Activated naive CD4-positive, alpha-beta T cell treated with anti-CD3 and anti-CD28 coated beads, Interleukin-2, amount 10 ng/mL, durations not matched to agents 7 days and 5 days (primary cell): ENCODE results near the gene RAD50.
"Not testable (repeated sequence)": the region's sequence is repeated elsewhere in the genome, so short reads cannot be mapped to it uniquely, and the experiment has no call there.

ENCODE experiments used
- CTCF ChIA-PET: fragments of 350-600 bp; sonication (Branson Sonifier 250); formaldehyde crosslinking; loops from one replicate; lab custom pipeline; 2021; ENCODE audit warnings: antibody characterized with exemption; lab: Charles Lee
- DNase-seq: peaks from one replicate; pipeline ENCODE4 v3.0.0-alpha.2; 2020
- H3K27ac Mint-ChIP-seq: one replicate; pipeline ENCODE4 v1.8.0; 2021; ENCODE audit warnings: mild to moderate bottlenecking, moderate library complexity, mixed read lengths
- H3K27me3 Mint-ChIP-seq: one replicate; pipeline ENCODE4 v1.8.0; 2021; ENCODE audit warnings: mild to moderate bottlenecking, mixed read lengths
- H3K36me3 Mint-ChIP-seq: one replicate; pipeline ENCODE4 v1.8.0; 2021; ENCODE audit warnings: mixed read lengths
- H3K4me1 Mint-ChIP-seq: one replicate; pipeline ENCODE4 v1.8.0; 2021; ENCODE audit warnings: mixed read lengths
- H3K4me3 Mint-ChIP-seq: one replicate; pipeline ENCODE4 v1.8.0; 2021; ENCODE audit warnings: mild to moderate bottlenecking, moderate library complexity, mixed read lengths
- H3K9me3 Mint-ChIP-seq: one replicate; pipeline ENCODE4 v1.8.0; 2021; ENCODE audit warnings: mixed read lengths

RAD50 gene

GRCh38 chr5:132628814-132629213, 72.0 kb downstream of the RAD50 start:
- H3K9me3 Mint-ChIP-seq, result no peaks in the 10 kb centered on the region
- DNase-seq, result no peak
- H3K27me3 Mint-ChIP-seq, result no peaks in the 10 kb centered on the region
- CTCF ChIA-PET, result interaction anchor here (1.1 kb wide), 1 partner anchor 191 kb away, joined by 3 read pairs; no protein-coding TSS in a partner anchor
- H3K27ac Mint-ChIP-seq, result peak overlapping the region; percentile 38
- no peak overlapping the region for H3K4me3 Mint-ChIP-seq
- H3K36me3 Mint-ChIP-seq, result peaks cover 20% of the 10 kb centered on the region
- H3K4me1 Mint-ChIP-seq, result peaks cover 10% of the 10 kb centered on the region

GRCh38 chr5:132629230-132629944, 72.6 kb downstream of the RAD50 start:
- Mint-ChIP-seq H3K4me3 (no peak overlapping the region), H3K27ac (peak overlapping the region; percentile 38), H3K36me3 (peaks cover 21% of the 10 kb centered on the region), H3K4me1 (peaks cover 10% of the 10 kb centered on the region), H3K9me3 (no peaks in the 10 kb centered on the region), H3K27me3 (no peaks in the 10 kb centered on the region)
- no peak for DNase-seq
- CTCF ChIA-PET, result interaction anchor here (1.1 kb wide), 1 partner anchor 191 kb away, joined by 3 read pairs; no protein-coding TSS in a partner anchor

- not testable (repeated sequence) for DNase-seq, H3K4me3 Mint-ChIP-seq, H3K27ac Mint-ChIP-seq, H3K9me3 Mint-ChIP-seq, H3K27me3 Mint-ChIP-seq
- Mint-ChIP-seq H3K4me1 (peaks cover 34% of the 10 kb centered on the region), H3K36me3 (peaks cover 31% of the 10 kb centered on the region)
- CTCF ChIA-PET, result interaction anchor here (1.2 to 1.4 kb wide), 2 partner anchors 10 to 108 kb away, joined by 3 read pairs; no protein-coding TSS in a partner anchor
Observed at GRCh38 chr5:132633587-132633986, 76.8 kb downstream of the RAD50 start.

GRCh38 chr5:132635873-132636272, 79.1 kb downstream of the RAD50 start:
- H3K4me3 Mint-ChIP-seq, result no peak overlapping the region
- CTCF ChIA-PET, result no interaction called here
- peak overlapping the region; percentile 46 for H3K27ac Mint-ChIP-seq
- no peak for DNase-seq
- H3K4me1 Mint-ChIP-seq, result peaks cover 46% of the 10 kb centered on the region
- H3K9me3 Mint-ChIP-seq, result no peaks in the 10 kb centered on the region
- no peaks in the 10 kb centered on the region for H3K27me3 Mint-ChIP-seq
- peaks cover 45% of the 10 kb centered on the region for H3K36me3 Mint-ChIP-seq

- CTCF ChIA-PET, result no interaction called here
Observed at GRCh38 chr5:132637241-132637640, 80.5 kb downstream of the RAD50 start.

DNA sequence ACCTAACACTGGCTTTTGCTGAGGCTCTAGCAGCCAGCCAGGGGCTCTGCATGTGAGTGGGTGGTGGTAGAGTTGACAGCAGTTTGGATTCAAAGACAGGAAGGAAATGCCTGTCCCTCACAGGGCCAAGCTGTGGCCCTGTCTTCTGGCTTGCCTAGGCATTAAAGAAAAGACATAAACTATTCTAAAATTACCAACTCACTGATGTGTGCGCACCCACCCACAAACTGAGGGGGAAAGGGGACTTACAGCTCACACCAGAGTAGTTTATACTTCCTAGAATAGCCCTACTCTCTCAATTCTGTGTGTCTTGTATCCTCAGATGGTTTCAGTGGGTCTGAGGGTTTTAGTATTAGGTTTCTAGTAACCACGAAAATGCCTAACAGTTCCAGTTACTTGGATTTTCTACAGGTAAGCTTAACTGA, 82.9 kb downstream of the RAD50 start:
- H3K4me1 Mint-ChIP-seq, result peaks cover 63% of the 10 kb centered on the region
- peak; percentile 25 for DNase-seq
- H3K27ac Mint-ChIP-seq, result peak overlapping the region; percentile 70
- H3K4me3 Mint-ChIP-seq, result no peak overlapping the region
- H3K9me3 Mint-ChIP-seq, result no peaks in the 10 kb centered on the region
- no peaks in the 10 kb centered on the region for H3K27me3 Mint-ChIP-seq
- peaks cover 53% of the 10 kb centered on the region for H3K36me3 Mint-ChIP-seq
- CTCF ChIA-PET, result interaction anchor here (0.6 kb wide), 1 partner anchor 1442 kb away, joined by 3 read pairs; no protein-coding TSS in a partner anchor

More at GRCh38 chr5:132637241-132637640, 80.5 kb downstream of the RAD50 start:
- Mint-ChIP-seq H3K27ac (no peak overlapping the region), H3K4me1 (peaks cover 56% of the 10 kb centered on the region), H3K36me3 (peaks cover 46% of the 10 kb centered on the region), H3K9me3 (no peaks in the 10 kb centered on the region), H3K4me3 (no peak overlapping the region), H3K27me3 (no peaks in the 10 kb centered on the region)
- no peak for DNase-seq

DNA sequence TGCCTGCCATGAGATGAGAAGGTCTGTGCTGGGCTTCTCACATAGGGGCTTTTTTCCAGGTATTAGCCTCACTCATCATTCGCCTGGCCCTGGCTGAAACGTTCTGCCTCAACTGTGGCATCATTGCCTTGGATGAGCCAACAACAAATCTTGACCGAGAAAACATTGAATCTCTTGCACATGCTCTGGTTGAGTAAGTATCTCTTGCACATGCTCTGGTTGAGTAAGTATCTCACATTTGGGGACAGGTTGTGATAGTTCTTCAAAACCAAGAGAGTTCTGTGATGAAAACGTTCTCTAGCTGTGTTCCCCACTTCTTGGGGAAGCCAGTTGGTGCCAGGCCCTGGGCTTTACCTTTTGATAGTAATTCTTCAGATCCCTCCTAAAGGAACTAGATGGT, 83.8 kb downstream of the RAD50 start:
- Mint-ChIP-seq H3K4me3 (no peak overlapping the region), H3K9me3 (no peaks in the 10 kb centered on the region), H3K27me3 (no peaks in the 10 kb centered on the region), H3K27ac (no peak overlapping the region), H3K4me1 (peaks cover 58% of the 10 kb centered on the region), H3K36me3 (peaks cover 56% of the 10 kb centered on the region)
- DNase-seq, result no peak
- CTCF ChIA-PET, result interaction anchor here (0.6 to 1.8 kb wide), 3 partner anchors 142 to 1442 kb away, joined by 3 to 4 read pairs (median 3); no protein-coding TSS in a partner anchor

GRCh38 chr5:132641241-132641723, 84.5 kb downstream of the RAD50 start:
- Mint-ChIP-seq H3K27ac (peak overlapping the region; percentile 6), H3K36me3 (peaks cover 55% of the 10 kb centered on the region), H3K4me1 (peaks cover 51% of the 10 kb centered on the region), H3K9me3 (no peaks in the 10 kb centered on the region), H3K27me3 (no peaks in the 10 kb centered on the region), H3K4me3 (no peak overlapping the region)
- CTCF ChIA-PET, result interaction anchor here (0.8 to 1.8 kb wide), 3 partner anchors 114 to 179 kb away, joined by 3 to 4 read pairs (median 3); no protein-coding TSS in a partner anchor
- DNase-seq, result no peak

DNA sequence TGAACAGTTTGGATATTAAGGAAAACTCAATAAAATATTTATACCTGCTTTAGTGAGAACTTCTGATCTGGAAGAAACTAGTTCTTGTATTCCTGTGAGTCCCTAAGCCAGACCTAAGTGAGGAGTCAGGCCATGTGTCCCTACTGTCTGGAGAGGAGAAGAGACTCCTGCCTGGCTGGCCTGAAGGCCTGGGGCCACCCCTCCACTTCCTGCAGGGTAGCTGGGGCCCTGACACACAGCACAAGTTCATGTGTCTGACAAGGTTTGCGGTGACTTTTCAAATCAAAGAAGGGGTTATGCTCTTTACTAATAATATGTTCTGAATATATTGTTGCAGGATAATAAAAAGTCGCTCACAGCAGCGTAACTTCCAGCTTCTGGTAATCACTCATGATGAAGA, 85.1 kb downstream of the RAD50 start:
- Mint-ChIP-seq H3K9me3 (no peaks in the 10 kb centered on the region), H3K4me3 (no peak overlapping the region), H3K36me3 (peaks cover 53% of the 10 kb centered on the region), H3K27ac (peak overlapping the region; percentile 17), H3K4me1 (peaks cover 47% of the 10 kb centered on the region), H3K27me3 (no peaks in the 10 kb centered on the region)
- DNase-seq, result no peak
- CTCF ChIA-PET, result interaction anchor here (0.8 to 1.8 kb wide), 2 partner anchors 115 to 143 kb away, joined by 3 to 4 read pairs; no protein-coding TSS in a partner anchor

DNA sequence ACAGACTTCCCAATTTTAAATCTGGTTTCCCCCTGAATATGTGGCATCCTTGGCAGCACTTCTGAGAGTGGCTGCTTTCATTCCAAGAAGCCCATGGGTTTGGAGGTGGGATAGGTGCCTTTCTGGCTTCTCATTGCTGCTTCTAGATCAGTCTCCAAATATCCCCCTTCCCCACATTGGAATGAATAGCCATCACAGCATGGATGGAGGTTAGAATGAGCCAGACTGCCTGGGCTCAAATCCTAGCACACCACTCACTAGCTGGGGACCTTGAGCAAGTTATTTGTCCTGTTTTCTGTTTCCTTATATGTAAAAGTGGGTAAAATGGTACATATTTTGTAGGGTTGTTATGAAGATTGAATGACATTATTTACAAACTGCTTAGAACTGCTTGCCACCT, 87.4 kb downstream of the RAD50 start:
- peaks cover 39% of the 10 kb centered on the region for H3K36me3 Mint-ChIP-seq
- CTCF ChIA-PET, result interaction anchor here (0.6 to 1.0 kb wide), 2 partner anchors 37 to 1020 kb away, joined by 3 read pairs; no protein-coding TSS in a partner anchor

GRCh38 chr5:132646583-132647266, 89.9 kb downstream of the RAD50 start:
- CTCF ChIA-PET, result no interaction called here
- Mint-ChIP-seq H3K27ac (no peak overlapping the region), H3K9me3 (peaks cover 9% of the 10 kb centered on the region), H3K27me3 (peaks cover 20% of the 10 kb centered on the region), H3K4me3 (no peak overlapping the region), H3K36me3 (peaks cover 21% of the 10 kb centered on the region), H3K4me1 (peaks cover 12% of the 10 kb centered on the region)
- no peak for DNase-seq

More for the DNA sequence above, 87.4 kb downstream of the RAD50 start:
- DNase-seq, result no peak
- Mint-ChIP-seq H3K9me3 (peaks cover 9% of the 10 kb centered on the region), H3K27ac (no peak overlapping the region), H3K4me3 (no peak overlapping the region), H3K4me1 (peaks cover 34% of the 10 kb centered on the region), H3K27me3 (peaks cover 12% of the 10 kb centered on the region)

- H3K27me3 Mint-ChIP-seq, result peaks cover 24% of the 10 kb centered on the region
- DNase-seq, result no peak
- no peak overlapping the region for H3K4me3 Mint-ChIP-seq
- H3K9me3 Mint-ChIP-seq, result peaks cover 9% of the 10 kb centered on the region
- no peak overlapping the region for H3K27ac Mint-ChIP-seq
- H3K36me3 Mint-ChIP-seq, result peaks cover 20% of the 10 kb centered on the region
- CTCF ChIA-PET, result no interaction called here
- peaks cover 8% of the 10 kb centered on the region for H3K4me1 Mint-ChIP-seq
Observed at GRCh38 chr5:132647473-132647872, 90.7 kb downstream of the RAD50 start.

DNA sequence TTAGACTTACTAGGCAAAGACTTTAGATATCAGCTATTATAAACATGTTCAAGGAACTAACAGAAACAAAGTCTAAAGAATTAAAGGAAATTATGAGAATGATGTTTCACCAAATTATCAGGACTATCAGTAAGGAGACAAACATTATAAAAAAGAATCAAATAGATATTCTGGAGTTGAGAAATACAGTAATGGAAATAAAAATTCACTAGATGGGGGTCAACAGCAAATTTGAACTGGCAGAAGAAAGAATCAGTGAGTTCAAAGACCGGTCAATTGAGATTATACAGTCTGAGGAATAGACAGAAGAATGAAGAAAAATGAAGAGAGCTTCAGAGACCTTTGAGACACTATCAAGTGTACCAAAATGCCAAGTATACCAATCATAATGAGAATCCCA, 91.6 kb downstream of the RAD50 start:
- H3K4me3 Mint-ChIP-seq, result no peak overlapping the region
- CTCF ChIA-PET, result no interaction called here
- peaks cover 11% of the 10 kb centered on the region for H3K36me3 Mint-ChIP-seq

GRCh38 chr5:132651838-132652469, 95.2 kb downstream of the RAD50 start:
- peaks cover 63% of the 10 kb centered on the region for H3K27me3 Mint-ChIP-seq

More for the DNA sequence above, 91.6 kb downstream of the RAD50 start:
- Mint-ChIP-seq H3K4me1 (peaks cover under 1% of the 10 kb centered on the region), H3K27ac (no peak overlapping the region), H3K9me3 (peaks cover 9% of the 10 kb centered on the region), H3K27me3 (peaks cover 30% of the 10 kb centered on the region)
- DNase-seq, result no peak

More at GRCh38 chr5:132651838-132652469, 95.2 kb downstream of the RAD50 start:
- H3K36me3 Mint-ChIP-seq, result peaks cover 4% of the 10 kb centered on the region
- peaks cover 6% of the 10 kb centered on the region for H3K4me1 Mint-ChIP-seq
- CTCF ChIA-PET, result no interaction called here
- H3K4me3 Mint-ChIP-seq, result no peak overlapping the region
- H3K9me3 Mint-ChIP-seq, result peaks cover 9% of the 10 kb centered on the region
- H3K27ac Mint-ChIP-seq, result no peak overlapping the region
- DNase-seq, result no peak
